SK-N-SH treated with all-trans-retinoic acid at 6 μM for 48 hours (cell line): Measurements from ENCODE around the gene FOXR1.

Experiments
- ATAC-seq: fragments of 200-7000 bp; cut with Tn5 transposase; 3 replicates; pipeline ENCODE4 v1.9.1; 2020; ENCODE audit warnings: mild to moderate bottlenecking, moderate library complexity
- ARNTL ChIP-seq: fragments of 450-650 bp; formaldehyde crosslinking; IDR thresholded peaks from 2 replicates; pipeline ENCODE4 v1.5.0; 2020; ENCODE audit warnings: low read depth, mild to moderate bottlenecking, moderate library complexity, borderline replicate concordance
- BACH2 ChIP-seq: fragments of 250-450 bp; sonication (Bioruptor Pico); IDR thresholded peaks from 2 replicates; pipeline ENCODE4 v1.9.0; 2021; ENCODE audit warnings: mild to moderate bottlenecking, borderline replicate concordance
- CSDC2 ChIP-seq: fragments of 250-450 bp; sonication (Bioruptor Pico); IDR thresholded peaks from 2 replicates; pipeline ENCODE4 v1.5.0; 2020; ENCODE audit warnings: mild to moderate bottlenecking, moderate library complexity
- CSRNP3 ChIP-seq: fragments of 250-450 bp; sonication (Bioruptor Pico); IDR thresholded peaks from 2 replicates; pipeline ENCODE4 v1.5.1; 2021; ENCODE audit warnings: mild to moderate bottlenecking, moderate library complexity
- ESRRG ChIP-seq: fragments of 250-450 bp; sonication (Bioruptor Pico); IDR thresholded peaks from 2 replicates; pipeline ENCODE4 v1.6.1; 2021; ENCODE audit warnings: mild to moderate bottlenecking
- GLIS3 ChIP-seq: fragments of 250-450 bp; sonication (Bioruptor Pico); IDR thresholded peaks from 2 replicates; pipeline ENCODE4 v1.5.0; 2020; ENCODE audit warnings: mild to moderate bottlenecking, moderate library complexity
- ISL1 ChIP-seq: fragments of 250-450 bp; sonication (Bioruptor Pico); IDR thresholded peaks from 2 replicates; pipeline ENCODE4 v2.1.2; 2022; ENCODE audit warnings: mild to moderate bottlenecking, moderate library complexity
- OSR1 ChIP-seq: fragments of 250-450 bp; sonication (Bioruptor Pico); IDR thresholded peaks from 2 replicates; pipeline ENCODE4 v1.8.0; 2022; ENCODE audit warnings: moderate library complexity, mild to moderate bottlenecking, inconsistent platforms
- PATZ1 ChIP-seq: fragments of 250-450 bp; sonication (Bioruptor Pico); IDR thresholded peaks from 2 replicates; pipeline ENCODE4 v1.8.0; 2020; ENCODE audit warnings: mild to moderate bottlenecking, moderate library complexity, borderline replicate concordance
- PPARA ChIP-seq: fragments of 250-450 bp; sonication (Bioruptor Pico); IDR thresholded peaks from 2 replicates; pipeline ENCODE4 v1.5.0; 2020; ENCODE audit warnings: mild to moderate bottlenecking, borderline replicate concordance
- RARB ChIP-seq: fragments of 250-450 bp; sonication (Bioruptor Pico); IDR thresholded peaks from 2 replicates; pipeline ENCODE4 v1.8.0; 2021; ENCODE audit warnings: mild to moderate bottlenecking, moderate library complexity
- SNAI2 ChIP-seq: fragments of 250-450 bp; sonication (Bioruptor Pico); IDR thresholded peaks from 2 replicates; pipeline ENCODE4 v1.5.0; 2020; ENCODE audit warnings: mild to moderate bottlenecking, moderate library complexity
- TCF4 ChIP-seq: fragments of 250-450 bp; sonication (Bioruptor Pico); IDR thresholded peaks from 2 replicates; pipeline ENCODE4 v1.8.0; 2021; ENCODE audit warnings: mild to moderate bottlenecking, moderate library complexity, borderline replicate concordance
- TOX ChIP-seq: fragments of 250-450 bp; sonication (Bioruptor Pico); IDR thresholded peaks from 2 replicates; pipeline ENCODE4 v1.8.0; 2021; ENCODE audit warnings: mild to moderate bottlenecking, moderate library complexity, borderline replicate concordance
- TSHZ2 ChIP-seq: fragments of 250-450 bp; sonication (Bioruptor Pico); IDR thresholded peaks from 2 replicates; pipeline ENCODE4 v1.5.0; 2020; ENCODE audit warnings: mild to moderate bottlenecking, moderate library complexity
- ZC3H10 ChIP-seq: fragments of 250-450 bp; sonication (Bioruptor Pico); IDR thresholded peaks from 2 replicates; pipeline ENCODE4 v1.5.1; 2021; ENCODE audit warnings: mild to moderate bottlenecking, moderate library complexity
- ZFP30 ChIP-seq: fragments of 450-650 bp; formaldehyde crosslinking; IDR thresholded peaks from 2 replicates; pipeline ENCODE4 v1.5.0; 2022; ENCODE audit warnings: mild to moderate bottlenecking, moderate library complexity
- ZNF565 ChIP-seq: fragments of 450-650 bp; formaldehyde crosslinking; conservative IDR thresholded peaks from 2 replicates; pipeline ENCODE4 v1.5.0; 2020; ENCODE audit warnings: low read depth, mild to moderate bottlenecking, moderate library complexity
- ZNF70 ChIP-seq: fragments of 450-650 bp; formaldehyde crosslinking; IDR thresholded peaks from 2 replicates; pipeline ENCODE4 v1.5.0; 2020; ENCODE audit warnings: mild to moderate bottlenecking, moderate library complexity
- ZNF8 ChIP-seq: fragments of 450-650 bp; formaldehyde crosslinking; IDR thresholded peaks from 2 replicates; pipeline ENCODE4 v1.5.0; 2020; ENCODE audit warnings: mild to moderate bottlenecking, moderate library complexity
- TF ChIP-seq, protein P1 (sequence below): fragments of 250-450 bp; sonication (Bioruptor Pico); IDR thresholded peaks from 2 replicates; pipeline ENCODE4 v1.5.1; 2020; ENCODE audit warnings: low read depth, mild to moderate bottlenecking, moderate library complexity

Gene FOXR1

DNA sequence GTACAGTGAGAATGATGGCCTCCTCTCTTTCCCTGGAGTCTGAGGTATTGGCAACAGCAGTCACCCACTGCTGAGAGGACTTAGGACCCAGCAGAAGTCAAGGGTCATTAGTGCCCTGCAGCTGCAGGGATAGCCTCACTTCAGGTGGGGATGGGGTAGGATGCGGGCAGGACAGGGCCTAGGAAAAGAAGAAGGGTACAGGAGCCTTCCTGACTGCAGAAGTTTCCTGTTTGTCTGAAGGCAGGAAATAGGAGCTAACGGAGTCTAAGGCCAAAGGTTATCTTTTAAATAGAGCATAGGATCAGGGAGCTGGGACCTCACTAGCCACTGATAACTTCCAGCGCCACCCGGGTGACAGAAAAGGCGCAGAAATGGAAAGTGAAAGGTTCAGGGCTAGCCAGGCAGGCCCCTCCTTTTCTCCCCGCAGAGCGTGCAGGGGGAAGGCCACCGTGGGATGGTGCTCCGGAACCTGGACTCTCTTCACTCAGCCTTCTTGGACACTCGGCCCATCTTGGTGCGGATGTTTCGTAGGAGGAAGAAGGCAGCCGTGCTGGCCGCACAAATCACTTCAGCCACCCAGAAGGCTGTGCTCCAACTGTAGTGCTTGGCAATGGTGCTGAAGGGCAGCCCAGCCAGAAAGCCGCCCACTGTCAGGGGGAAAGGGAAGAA is 53.0 kb downstream of the FOXR1 start:
- TF ChIP-seq OSR1 (CRISPR knock-in tag) (no peak), ZC3H10 (no peak)
- no peak for ATAC-seq

DNA sequence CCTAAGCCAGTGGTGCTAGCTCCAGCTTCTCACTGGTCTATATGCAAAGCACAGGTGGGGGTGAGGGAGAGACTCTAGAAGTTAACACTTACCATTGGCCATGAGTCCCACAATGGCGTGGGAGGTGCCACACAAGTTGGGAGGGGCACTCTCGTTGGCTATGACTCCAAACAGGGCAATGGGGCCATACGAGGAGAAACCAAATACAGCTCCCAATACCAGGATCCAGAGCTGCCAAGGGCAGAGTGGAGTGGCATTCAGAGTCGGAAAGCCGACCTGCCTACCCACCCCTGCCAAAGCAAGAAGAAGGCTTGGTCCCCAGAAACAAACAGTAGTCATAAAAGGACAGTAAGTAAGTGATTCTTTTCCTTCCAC is 53.5 kb downstream of the FOXR1 start:
- no peak for ATAC-seq

DNA sequence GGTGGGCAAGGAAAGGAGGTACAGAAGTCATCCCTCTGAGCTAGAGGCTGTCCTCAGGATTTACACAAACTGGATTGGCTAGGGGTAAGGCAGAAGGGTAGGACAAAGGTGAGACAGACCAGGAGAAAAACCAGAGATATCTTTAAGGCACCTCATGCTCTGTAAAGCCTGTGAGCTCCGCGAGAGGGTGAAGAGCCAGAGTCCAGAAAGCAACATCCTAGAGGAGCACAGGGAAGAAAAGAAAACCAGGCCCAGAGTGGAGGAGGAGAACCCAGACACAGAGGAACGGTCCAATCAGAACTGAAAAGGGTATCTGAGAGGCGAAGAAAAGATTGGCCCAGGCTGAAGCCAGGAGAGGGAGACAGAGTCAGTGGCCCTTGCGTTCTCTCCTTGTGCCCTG is 54.0 kb downstream of the FOXR1 start:
- ATAC-seq, result no peak
- TF ChIP-seq PPARA (no peak), GLIS3 (CRISPR knock-in tag) (no peak), TOX (CRISPR knock-in tag) (no peak), ZC3H10 (no peak), RARB (no peak), BACH2 (no peak), ESRRG (CRISPR knock-in tag) (no peak), ARNTL (CRISPR knock-in tag) (no peak), ZNF8 (CRISPR knock-in tag) (no peak)
- TF ChIP-seq, protein P1, sequence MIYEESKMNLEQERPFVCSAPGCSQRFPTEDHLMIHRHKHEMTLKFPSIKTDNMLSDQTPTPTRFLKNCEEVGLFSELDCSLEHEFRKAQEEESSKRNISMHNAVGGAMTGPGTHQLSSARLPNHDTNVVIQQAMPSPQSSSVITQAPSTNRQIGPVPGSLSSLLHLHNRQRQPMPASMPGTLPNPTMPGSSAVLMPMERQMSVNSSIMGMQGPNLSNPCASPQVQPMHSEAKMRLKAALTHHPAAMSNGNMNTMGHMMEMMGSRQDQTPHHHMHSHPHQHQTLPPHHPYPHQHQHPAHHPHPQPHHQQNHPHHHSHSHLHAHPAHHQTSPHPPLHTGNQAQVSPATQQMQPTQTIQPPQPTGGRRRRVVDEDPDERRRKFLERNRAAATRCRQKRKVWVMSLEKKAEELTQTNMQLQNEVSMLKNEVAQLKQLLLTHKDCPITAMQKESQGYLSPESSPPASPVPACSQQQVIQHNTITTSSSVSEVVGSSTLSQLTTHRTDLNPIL (CRISPR knock-in tag), result no peak

More for the DNA sequence above, 53.5 kb downstream of the FOXR1 start:
- TF ChIP-seq GLIS3 (CRISPR knock-in tag), result no peak
- TF ChIP-seq ZC3H10, result no peak
- no peak for TF ChIP-seq ARNTL (CRISPR knock-in tag)
- TF ChIP-seq ZFP30 (CRISPR knock-in tag), result no peak
- no peak for TF ChIP-seq CSRNP3 (CRISPR knock-in tag)
- TF ChIP-seq OSR1 (CRISPR knock-in tag), result no peak
- no peak for TF ChIP-seq BACH2
- TF ChIP-seq, protein P1 (CRISPR knock-in tag), result no peak
- no peak for TF ChIP-seq PPARA
- TF ChIP-seq TCF4 (CRISPR knock-in tag), result no peak
- TF ChIP-seq SNAI2 (CRISPR knock-in tag), result no peak
- TF ChIP-seq TSHZ2 (CRISPR knock-in tag), result no peak
- no peak for TF ChIP-seq ZNF565
- TF ChIP-seq PATZ1, result no peak
- no peak for TF ChIP-seq ISL1 (CRISPR knock-in tag)
- TF ChIP-seq ZNF70 (CRISPR knock-in tag), result no peak
- TF ChIP-seq ZNF8 (CRISPR knock-in tag), result no peak
- no peak for TF ChIP-seq TOX (CRISPR knock-in tag)
- no peak for TF ChIP-seq CSDC2 (CRISPR knock-in tag)
